ENCODE measurements around the gene GPR61.

GPR61 gene

GRCh38 chr1:109548321-109549267 lies 8.9 kb downstream of the GPR61 start, which contains the start of gene GNAI3:
GNAI3 (plus strand) TSS chr1:109548615; CDS start chr1:109548721, 106 bp downstream.
- in situ Hi-C loops (cut with MboI; ENCODE audit: low sequenced_read_pairs, unreplicated experiment), result loop anchor here (5.0 to 10.0 kb wide), 3 partner anchors 74 to 436 kb away; partner anchors contain the start of gene AHCYL1

GRCh38 chr1:109556563-109556962 lies 16.9 kb downstream of the GPR61 start:
- in situ Hi-C loops (cut with MboI; ENCODE audit: low sequenced_read_pairs, unreplicated experiment), result no loop called here
- DNase-seq (ENCODE audit: low spot score), result no peak
- no peak for TF ChIP-seq CTCF (IDR thresholded peaks at IDR 0.05; ENCODE audit: borderline replicate concordance, control extremely low read depth, extremely low read depth, insufficient read depth, missing control alignments)

More at GRCh38 chr1:109548321-109549267, 8.9 kb downstream of the GPR61 start, which contains the start of gene GNAI3:
- peak; percentile 94 for DNase-seq (ENCODE audit: low spot score)
- no peak for TF ChIP-seq CTCF (IDR thresholded peaks at IDR 0.05; ENCODE audit: borderline replicate concordance, control extremely low read depth, extremely low read depth, insufficient read depth, missing control alignments)

- TF ChIP-seq CTCF (IDR thresholded peaks at IDR 0.05; ENCODE audit: borderline replicate concordance, control extremely low read depth, extremely low read depth, insufficient read depth, missing control alignments), result no peak
- in situ Hi-C loops (cut with MboI; ENCODE audit: low sequenced_read_pairs, unreplicated experiment), result no loop called here
Measured at GRCh38 chr1:109557520-109557919, 17.8 kb downstream of the GPR61 start.

GRCh38 chr1:109559995-109560394 lies 20.3 kb downstream of the GPR61 start:
- in situ Hi-C loops (cut with MboI; ENCODE audit: low sequenced_read_pairs, unreplicated experiment), result no loop called here
- no peak for DNase-seq (ENCODE audit: low spot score)
- no peak for TF ChIP-seq CTCF (IDR thresholded peaks at IDR 0.05; ENCODE audit: borderline replicate concordance, control extremely low read depth, extremely low read depth, insufficient read depth, missing control alignments)

More at GRCh38 chr1:109557520-109557919, 17.8 kb downstream of the GPR61 start:
- no peak for DNase-seq (ENCODE audit: low spot score)

GRCh38 chr1:109564194-109564878 lies 24.7 kb downstream of the GPR61 start:
- DNase-seq (ENCODE audit: low spot score), result no peak
- TF ChIP-seq CTCF (IDR thresholded peaks at IDR 0.05; ENCODE audit: borderline replicate concordance, control extremely low read depth, extremely low read depth, insufficient read depth, missing control alignments), result no peak
- in situ Hi-C loops (cut with MboI; ENCODE audit: low sequenced_read_pairs, unreplicated experiment), result no loop called here

- DNase-seq (ENCODE audit: low spot score), result no peak
- no peak for TF ChIP-seq CTCF (IDR thresholded peaks at IDR 0.05; ENCODE audit: borderline replicate concordance, control extremely low read depth, extremely low read depth, insufficient read depth, missing control alignments)
- in situ Hi-C loops (cut with MboI; ENCODE audit: low sequenced_read_pairs, unreplicated experiment), result no loop called here
Measured at GRCh38 chr1:109565241-109565640, 25.6 kb downstream of the GPR61 start.
